ENCODE measurements around the gene TARDBP. TPM values are rescaled to one million over a fixed set of nuclear protein-coding genes. Genes with fewer than 3 reads are reported as not detected.

The TARDBP gene
- polyA plus RNA-seq, 1 donor from 2014 or later, result 129 TPM

DNA sequence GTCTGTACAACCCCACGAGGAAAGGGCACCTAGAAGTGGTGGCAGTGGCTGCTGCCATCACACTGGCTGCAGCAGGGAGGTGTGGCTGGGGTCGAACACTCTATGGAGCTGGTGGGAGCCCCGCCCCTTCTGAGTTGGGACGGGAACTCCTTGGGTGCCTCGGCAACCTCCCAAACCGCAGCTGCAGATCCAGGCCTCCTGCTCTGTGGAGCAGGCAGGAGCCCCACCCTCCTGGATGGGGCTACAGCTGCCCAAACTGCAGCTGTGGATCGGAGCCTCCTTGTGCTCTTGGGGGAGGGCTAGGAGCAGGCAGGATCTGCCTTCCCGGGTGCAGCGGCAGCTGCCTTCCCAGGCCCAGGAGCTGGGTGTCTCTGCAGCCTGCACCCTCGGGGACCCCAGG, 38.9 kb upstream of the TARDBP start:
- H3K79me2 ChIP-seq (replicated peaks; ENCODE audit: insufficient read depth, low read length), result no peaks in the 10 kb centered on the region
- H3K27me3 ChIP-seq (ENCODE audit: insufficient read depth, low read depth, low read length), result no peaks in the 10 kb centered on the region
- H3K4me3 ChIP-seq (ENCODE audit: low read length), result no peak overlapping the region
- H3K36me3 ChIP-seq (ENCODE audit: insufficient read depth, low read length), result no peaks in the 10 kb centered on the region
- H4K20me1 ChIP-seq (ENCODE audit: insufficient read depth), result no peaks in the 10 kb centered on the region
- no peaks in the 10 kb centered on the region for H3K9me2 ChIP-seq (ENCODE audit: insufficient read depth, low read length)
- H2AFZ ChIP-seq (ENCODE audit: low read depth, low read length), result no peak overlapping the region
- H3K9ac ChIP-seq (ENCODE audit: low read length), result no peak overlapping the region
- TF ChIP-seq, protein P1, sequence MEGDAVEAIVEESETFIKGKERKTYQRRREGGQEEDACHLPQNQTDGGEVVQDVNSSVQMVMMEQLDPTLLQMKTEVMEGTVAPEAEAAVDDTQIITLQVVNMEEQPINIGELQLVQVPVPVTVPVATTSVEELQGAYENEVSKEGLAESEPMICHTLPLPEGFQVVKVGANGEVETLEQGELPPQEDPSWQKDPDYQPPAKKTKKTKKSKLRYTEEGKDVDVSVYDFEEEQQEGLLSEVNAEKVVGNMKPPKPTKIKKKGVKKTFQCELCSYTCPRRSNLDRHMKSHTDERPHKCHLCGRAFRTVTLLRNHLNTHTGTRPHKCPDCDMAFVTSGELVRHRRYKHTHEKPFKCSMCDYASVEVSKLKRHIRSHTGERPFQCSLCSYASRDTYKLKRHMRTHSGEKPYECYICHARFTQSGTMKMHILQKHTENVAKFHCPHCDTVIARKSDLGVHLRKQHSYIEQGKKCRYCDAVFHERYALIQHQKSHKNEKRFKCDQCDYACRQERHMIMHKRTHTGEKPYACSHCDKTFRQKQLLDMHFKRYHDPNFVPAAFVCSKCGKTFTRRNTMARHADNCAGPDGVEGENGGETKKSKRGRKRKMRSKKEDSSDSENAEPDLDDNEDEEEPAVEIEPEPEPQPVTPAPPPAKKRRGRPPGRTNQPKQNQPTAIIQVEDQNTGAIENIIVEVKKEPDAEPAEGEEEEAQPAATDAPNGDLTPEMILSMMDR (IDR thresholded peaks at IDR 0.05; ENCODE audit: poor library complexity, severe bottlenecking), result no peak
- TF ChIP-seq EZH2 (IDR thresholded peaks at IDR 0.05; ENCODE audit: borderline replicate concordance, insufficient read depth, low read length, poor library complexity, severe bottlenecking) (no peak), TAF1 (IDR thresholded peaks at IDR 0.05; ENCODE audit: low read depth) (no peak), EP300 (conservative IDR thresholded peaks at IDR 0.05; ENCODE audit: poor library complexity, severe bottlenecking) (no peak), MXI1 (conservative IDR thresholded peaks at IDR 0.05; ENCODE audit: poor library complexity, severe bottlenecking) (no peak), RAD21 (conservative IDR thresholded peaks at IDR 0.05) (no peak), POLR2AphosphoS5 (IDR thresholded peaks at IDR 0.05) (no peak), SMC3 (conservative IDR thresholded peaks at IDR 0.05; ENCODE audit: poor library complexity) (no peak)
- TF ChIP-seq, protein P2, sequence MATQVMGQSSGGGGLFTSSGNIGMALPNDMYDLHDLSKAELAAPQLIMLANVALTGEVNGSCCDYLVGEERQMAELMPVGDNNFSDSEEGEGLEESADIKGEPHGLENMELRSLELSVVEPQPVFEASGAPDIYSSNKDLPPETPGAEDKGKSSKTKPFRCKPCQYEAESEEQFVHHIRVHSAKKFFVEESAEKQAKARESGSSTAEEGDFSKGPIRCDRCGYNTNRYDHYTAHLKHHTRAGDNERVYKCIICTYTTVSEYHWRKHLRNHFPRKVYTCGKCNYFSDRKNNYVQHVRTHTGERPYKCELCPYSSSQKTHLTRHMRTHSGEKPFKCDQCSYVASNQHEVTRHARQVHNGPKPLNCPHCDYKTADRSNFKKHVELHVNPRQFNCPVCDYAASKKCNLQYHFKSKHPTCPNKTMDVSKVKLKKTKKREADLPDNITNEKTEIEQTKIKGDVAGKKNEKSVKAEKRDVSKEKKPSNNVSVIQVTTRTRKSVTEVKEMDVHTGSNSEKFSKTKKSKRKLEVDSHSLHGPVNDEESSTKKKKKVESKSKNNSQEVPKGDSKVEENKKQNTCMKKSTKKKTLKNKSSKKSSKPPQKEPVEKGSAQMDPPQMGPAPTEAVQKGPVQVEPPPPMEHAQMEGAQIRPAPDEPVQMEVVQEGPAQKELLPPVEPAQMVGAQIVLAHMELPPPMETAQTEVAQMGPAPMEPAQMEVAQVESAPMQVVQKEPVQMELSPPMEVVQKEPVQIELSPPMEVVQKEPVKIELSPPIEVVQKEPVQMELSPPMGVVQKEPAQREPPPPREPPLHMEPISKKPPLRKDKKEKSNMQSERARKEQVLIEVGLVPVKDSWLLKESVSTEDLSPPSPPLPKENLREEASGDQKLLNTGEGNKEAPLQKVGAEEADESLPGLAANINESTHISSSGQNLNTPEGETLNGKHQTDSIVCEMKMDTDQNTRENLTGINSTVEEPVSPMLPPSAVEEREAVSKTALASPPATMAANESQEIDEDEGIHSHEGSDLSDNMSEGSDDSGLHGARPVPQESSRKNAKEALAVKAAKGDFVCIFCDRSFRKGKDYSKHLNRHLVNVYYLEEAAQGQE (IDR thresholded peaks at IDR 0.05; ENCODE audit: borderline replicate concordance), result no peak
- H3K9me3 ChIP-seq (ENCODE audit: low read length), result no peaks in the 10 kb centered on the region
- no peaks in the 10 kb centered on the region for H3F3A ChIP-seq (ENCODE audit: insufficient read depth, low read length, poor library complexity, severe bottlenecking)
- H3K27ac ChIP-seq (ENCODE audit: low read length), result no peak overlapping the region
- no peak overlapping the region for H3K4me2 ChIP-seq (ENCODE audit: low read length)

DNA sequence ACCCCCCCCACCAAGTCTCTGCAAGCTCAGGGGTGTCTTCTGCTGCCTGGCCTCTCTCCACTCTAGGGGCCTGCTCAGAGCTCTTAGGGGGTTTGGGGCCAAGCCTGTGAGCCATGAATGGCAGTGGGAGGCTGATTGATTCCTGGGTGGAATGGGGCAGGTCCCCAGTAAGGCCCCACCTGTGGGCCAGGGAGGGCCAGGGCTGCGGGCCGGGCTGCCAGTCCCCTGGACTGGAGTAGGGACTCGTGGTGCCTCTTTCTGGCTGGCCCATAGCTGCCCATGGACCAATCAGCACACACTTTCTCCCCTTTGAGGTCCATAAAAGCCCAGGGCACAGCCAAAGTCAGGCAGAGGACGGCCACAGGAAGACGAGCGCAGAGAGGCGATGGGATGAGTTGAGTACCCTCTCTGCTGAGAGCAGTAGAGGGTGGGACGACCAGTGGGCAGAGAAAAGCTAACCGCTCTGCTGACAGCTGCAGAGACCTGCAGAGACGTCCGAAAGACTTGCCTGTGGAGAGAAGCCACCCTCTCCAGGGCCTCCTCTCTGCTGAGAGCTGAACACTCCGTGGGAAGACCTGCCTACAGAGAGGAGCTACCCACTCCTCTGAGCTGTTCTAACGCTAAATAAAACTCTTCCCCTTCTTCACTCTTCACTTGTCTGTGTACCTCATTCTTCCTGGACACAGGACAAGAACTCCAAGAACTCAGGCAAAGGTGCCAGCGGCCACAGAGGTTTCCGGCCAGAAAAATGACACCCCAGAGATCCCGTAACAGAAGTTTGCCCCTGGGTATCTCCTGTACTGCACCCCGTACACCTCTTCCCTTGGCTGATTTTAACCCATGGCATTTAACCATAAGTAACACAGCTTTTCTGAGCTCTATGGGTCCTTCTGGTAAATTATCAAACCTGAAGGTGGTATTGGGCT, 38.2 kb upstream of the TARDBP start:
- Histone ChIP-seq H3K79me2 (replicated peaks; ENCODE audit: insufficient read depth, low read length) (no peaks in the 10 kb centered on the region), H3F3A (ENCODE audit: insufficient read depth, low read length, poor library complexity, severe bottlenecking) (no peaks in the 10 kb centered on the region), H3K9me2 (ENCODE audit: insufficient read depth, low read length) (no peaks in the 10 kb centered on the region), H3K4me2 (ENCODE audit: low read length) (no peak overlapping the region), H4K20me1 (ENCODE audit: insufficient read depth) (no peaks in the 10 kb centered on the region), H3K27ac (ENCODE audit: low read length) (no peak overlapping the region), H2AFZ (ENCODE audit: low read depth, low read length) (no peak overlapping the region), H3K9ac (ENCODE audit: low read length) (no peak overlapping the region), H3K9me3 (ENCODE audit: low read length) (no peaks in the 10 kb centered on the region), H3K4me3 (ENCODE audit: low read length) (no peak overlapping the region), H3K36me3 (ENCODE audit: insufficient read depth, low read length) (no peaks in the 10 kb centered on the region), H3K27me3 (ENCODE audit: insufficient read depth, low read depth, low read length) (no peaks in the 10 kb centered on the region)
- TF ChIP-seq MXI1 (conservative IDR thresholded peaks at IDR 0.05; ENCODE audit: poor library complexity, severe bottlenecking), result no peak
- TF ChIP-seq, protein P1 (IDR thresholded peaks at IDR 0.05; ENCODE audit: poor library complexity, severe bottlenecking), result no peak
- TF ChIP-seq, protein P2 (IDR thresholded peaks at IDR 0.05; ENCODE audit: borderline replicate concordance), result no peak
- TF ChIP-seq SMC3 (conservative IDR thresholded peaks at IDR 0.05; ENCODE audit: poor library complexity), result no peak
- TF ChIP-seq EZH2 (IDR thresholded peaks at IDR 0.05; ENCODE audit: borderline replicate concordance, insufficient read depth, low read length, poor library complexity, severe bottlenecking), result no peak
- TF ChIP-seq EP300 (conservative IDR thresholded peaks at IDR 0.05; ENCODE audit: poor library complexity, severe bottlenecking), result no peak
- TF ChIP-seq POLR2AphosphoS5 (IDR thresholded peaks at IDR 0.05), result no peak
- no peak for TF ChIP-seq RAD21 (conservative IDR thresholded peaks at IDR 0.05)
- TF ChIP-seq TAF1 (IDR thresholded peaks at IDR 0.05; ENCODE audit: low read depth), result no peak

Measured in neural cell (in vitro differentiated cells).